ENCODE data around the gene IMMP2L. TPM values are rescaled to one million over a fixed set of nuclear protein-coding genes. Genes with fewer than 3 reads are reported as not detected.

Gene IMMP2L
- total RNA-seq, 1 donor from 2014 or later = 59.6 TPM

- Mint-ChIP-seq H3K27ac (no peak overlapping the region), H3K4me1 (peaks cover 9% of the 10 kb centered on the region), H3K9me3 (peaks cover 5% of the 10 kb centered on the region), H3K27me3 (ENCODE audit: low read depth) (no peaks in the 10 kb centered on the region), H3K36me3 (peaks cover 2% of the 10 kb centered on the region), H3K4me3 (no peak overlapping the region)
- DNase-seq (ENCODE audit: low spot score in 2 of 2, unreplicated experiment in 2 of 2) = no peak
- no peak for TF ChIP-seq CTCF (IDR thresholded peaks at IDR 0.05; ENCODE audit: unreplicated experiment)
Measured at GRCh38 chr7:111192614-111193413, 369.5 kb downstream of the IMMP2L start.

GRCh38 chr7:111190804-111191203 lies 371.5 kb downstream of the IMMP2L start:
- no peak for TF ChIP-seq CTCF (IDR thresholded peaks at IDR 0.05; ENCODE audit: unreplicated experiment)
- DNase-seq (ENCODE audit: low spot score in 2 of 2, unreplicated experiment in 2 of 2) = no peak
- H3K4me3 Mint-ChIP-seq = no peak overlapping the region
- no peaks in the 10 kb centered on the region for H3K27me3 Mint-ChIP-seq (ENCODE audit: low read depth)
- H3K9me3 Mint-ChIP-seq = peaks cover 5% of the 10 kb centered on the region
- H3K27ac Mint-ChIP-seq = no peak overlapping the region
- peaks cover 9% of the 10 kb centered on the region for H3K4me1 Mint-ChIP-seq
- H3K36me3 Mint-ChIP-seq = peaks cover 2% of the 10 kb centered on the region

- TF ChIP-seq CTCF (IDR thresholded peaks at IDR 0.05; ENCODE audit: unreplicated experiment) = no peak
- no peak overlapping the region for H3K4me3 Mint-ChIP-seq
- H3K4me1 Mint-ChIP-seq = peaks cover 9% of the 10 kb centered on the region
- H3K9me3 Mint-ChIP-seq = peaks cover 20% of the 10 kb centered on the region
- no peak for DNase-seq (ENCODE audit: low spot score in 2 of 2, unreplicated experiment in 2 of 2)
- peak overlapping the region; percentile 10 for H3K27ac Mint-ChIP-seq
- peaks cover 9% of the 10 kb centered on the region for H3K36me3 Mint-ChIP-seq
- H3K27me3 Mint-ChIP-seq (ENCODE audit: low read depth) = no peaks in the 10 kb centered on the region
Measured at GRCh38 chr7:111184987-111185386, 377.3 kb downstream of the IMMP2L start.

GRCh38 chr7:111183321-111183720 lies 379.0 kb downstream of the IMMP2L start:
- Mint-ChIP-seq H3K9me3 (peaks cover 26% of the 10 kb centered on the region), H3K4me1 (peaks cover 9% of the 10 kb centered on the region), H3K4me3 (no peak overlapping the region), H3K27ac (no peak overlapping the region), H3K27me3 (ENCODE audit: low read depth) (no peaks in the 10 kb centered on the region), H3K36me3 (peaks cover 15% of the 10 kb centered on the region)
- DNase-seq (ENCODE audit: low spot score in 2 of 2, unreplicated experiment in 2 of 2) = no peak
- TF ChIP-seq CTCF (IDR thresholded peaks at IDR 0.05; ENCODE audit: unreplicated experiment) = no peak

- no peaks in the 10 kb centered on the region for H3K27me3 Mint-ChIP-seq (ENCODE audit: low read depth)
- H3K4me3 Mint-ChIP-seq = no peak overlapping the region
- H3K36me3 Mint-ChIP-seq = peaks cover 25% of the 10 kb centered on the region
- TF ChIP-seq CTCF (IDR thresholded peaks at IDR 0.05; ENCODE audit: unreplicated experiment) = no peak
- DNase-seq (ENCODE audit: low spot score in 2 of 2, unreplicated experiment in 2 of 2) = no peak
- H3K27ac Mint-ChIP-seq = no peak overlapping the region
- peaks cover 39% of the 10 kb centered on the region for H3K9me3 Mint-ChIP-seq
- peaks cover 5% of the 10 kb centered on the region for H3K4me1 Mint-ChIP-seq
Measured at GRCh38 chr7:111180338-111180737, 382.0 kb downstream of the IMMP2L start.

Measured in mesothelial cell of epicardium (in vitro differentiated cells).